ENCODE measurements around the gene NCSTN.

- TF ChIP-seq CTCF (IDR thresholded peaks at IDR 0.05; ENCODE audit: poor library complexity), result no peak
- TF ChIP-seq EZH2 (IDR thresholded peaks at IDR 0.05; ENCODE audit: borderline replicate concordance), result no peak
- no peak for TF ChIP-seq EZH2phosphoT487 (IDR thresholded peaks at IDR 0.05; ENCODE audit: low read depth, severe bottlenecking, unreplicated experiment)
These were observed 63.2 kb downstream of the NCSTN start for GRCh38 chr1:160406131-160406968.

Measured in hepatocyte (in vitro differentiated cells).